WTC11 (cell line): ENCODE data around the gene CFAP97. TPM values are rescaled to one million over a fixed set of nuclear protein-coding genes. Genes with fewer than 3 reads are reported as not detected.

ENCODE experiments used
- ATAC-seq: fragments of 200-7000 bp; cut with Tn5 transposase; 2 replicates; pipeline ENCODE4 v1.10.0; 2021; ENCODE audit warnings: mild to moderate bottlenecking, moderate library complexity
- CTCF ChIA-PET: fragments of 300-600 bp; sonication (Branson Sonifier 250); formaldehyde crosslinking; loops from one replicate; lab custom pipeline; 2021; ENCODE audit warnings: antibody characterized with exemption; lab: Charles Lee
- POLR2A ChIA-PET: fragments of 350-600 bp; sonication (Branson Sonifier 250); formaldehyde crosslinking; loops from one replicate; lab custom pipeline; 2021; ENCODE audit warnings: antibody characterized with exemption; lab: Charles Lee
- DNase-seq: peaks from one replicate; pipeline ENCODE4 v3.0.0; 2021; ENCODE audit warnings: low spot score
- H3K27ac Mint-ChIP-seq: 2 replicates; pipeline ENCODE4 v1.8.0; 2021; ENCODE audit warnings: mixed read lengths
- H3K27me3 Mint-ChIP-seq: 2 replicates; pipeline ENCODE4 v1.8.0; 2021; ENCODE audit warnings: low read depth, mild to moderate bottlenecking, moderate library complexity, mixed read lengths
- H3K36me3 Mint-ChIP-seq: 2 replicates; pipeline ENCODE4 v1.8.0; 2021; ENCODE audit warnings: mixed read lengths
- H3K4me1 Mint-ChIP-seq: 2 replicates; pipeline ENCODE4 v1.8.0; 2022; ENCODE audit warnings: mixed read lengths
- H3K4me3 Mint-ChIP-seq: 2 replicates; pipeline ENCODE4 v1.8.0; 2021; ENCODE audit warnings: mild to moderate bottlenecking, moderate library complexity, mixed read lengths
- H3K9me3 Mint-ChIP-seq: 2 replicates; pipeline ENCODE4 v1.8.0; 2021; ENCODE audit warnings: mixed read lengths
- ATF1 ChIP-seq: sonication (generic); formaldehyde crosslinking; IDR thresholded peaks from 2 replicates; pipeline ENCODE4 v1.8.1; 2023; ENCODE audit warnings: mild to moderate bottlenecking, moderate library complexity, missing genetic modification reagents
- ERG ChIP-seq: fragments of 250-450 bp; sonication (Bioruptor Pico); IDR thresholded peaks from 2 replicates; pipeline ENCODE4 v1.8.0; 2021; ENCODE audit warnings: mild to moderate bottlenecking
- FOXP1 ChIP-seq: sonication (generic); formaldehyde crosslinking; IDR thresholded peaks from 2 replicates; pipeline ENCODE4 v1.8.0; 2022; ENCODE audit warnings: missing genetic modification reagents, mild to moderate bottlenecking, moderate library complexity, borderline replicate concordance
- FOXP4 ChIP-seq: sonication (generic); formaldehyde crosslinking; IDR thresholded peaks from 2 replicates; pipeline ENCODE4 v1.8.0; 2022; ENCODE audit warnings: mild to moderate bottlenecking, missing genetic modification reagents
- HMGA2 ChIP-seq: fragments of 250-450 bp; sonication (Bioruptor Pico); IDR thresholded peaks from 2 replicates; pipeline ENCODE4 v1.4.0; 2021; ENCODE audit warnings: mild to moderate bottlenecking, moderate library complexity
- IRF2 ChIP-seq: sonication (generic); formaldehyde crosslinking; IDR thresholded peaks from 2 replicates; pipeline ENCODE4 v1.8.0; 2022; ENCODE audit warnings: low read depth, missing genetic modification reagents, borderline replicate concordance
- JAZF1 ChIP-seq: fragments of 250-450 bp; sonication (Bioruptor Pico); IDR thresholded peaks from 2 replicates; pipeline ENCODE4 v1.9.0; 2021; ENCODE audit warnings: moderate library complexity, mild to moderate bottlenecking, inconsistent platforms
- KAT7 ChIP-seq: sonication (generic); formaldehyde crosslinking; IDR thresholded peaks from 2 replicates; pipeline ENCODE4 v1.8.1; 2023; ENCODE audit warnings: missing genetic modification reagents, mild to moderate bottlenecking, borderline replicate concordance
- NR2C2 ChIP-seq: sonication (generic); formaldehyde crosslinking; IDR thresholded peaks from 2 replicates; pipeline ENCODE4 v1.8.0; 2022; ENCODE audit warnings: mild to moderate bottlenecking, missing genetic modification reagents
- SMAD3 ChIP-seq: sonication (generic); formaldehyde crosslinking; IDR thresholded peaks from 2 replicates; pipeline ENCODE4 v1.8.0; 2022; ENCODE audit warnings: missing genetic modification reagents, mild to moderate bottlenecking, borderline replicate concordance
- USF2 ChIP-seq: sonication (generic); formaldehyde crosslinking; IDR thresholded peaks from 2 replicates; pipeline ENCODE4 v1.8.1; 2023; ENCODE audit warnings: mild to moderate bottlenecking, missing genetic modification reagents, moderate library complexity
- ZNF232 ChIP-seq: sonication (generic); formaldehyde crosslinking; IDR thresholded peaks from 2 replicates; pipeline ENCODE4 v1.8.0; 2022; ENCODE audit warnings: mild to moderate bottlenecking, missing genetic modification reagents
- ZNF416 ChIP-seq: fragments of 250-450 bp; sonication (Bioruptor Pico); IDR thresholded peaks from 2 replicates; pipeline ENCODE4 v1.9.0; 2021; ENCODE audit warnings: mild to moderate bottlenecking, inconsistent platforms
- ZNF532 ChIP-seq: fragments of 250-450 bp; sonication (Bioruptor Pico); IDR thresholded peaks from 2 replicates; pipeline ENCODE4 v1.9.0; 2021; ENCODE audit warnings: mild to moderate bottlenecking, borderline replicate concordance
- total RNA-seq: library from RNA; stranded (reverse); gene quantifications from 3 replicates; pipeline ENCODE4 v1.2.3, GENCODE V29; 2021
- TF ChIP-seq, protein P1 (sequence below): sonication (generic); formaldehyde crosslinking; IDR thresholded peaks from 2 replicates; pipeline ENCODE4 v1.8.0; 2022; ENCODE audit warnings: mild to moderate bottlenecking, missing genetic modification reagents
- TF ChIP-seq, protein P2 (sequence below): sonication (generic); formaldehyde crosslinking; IDR thresholded peaks from 2 replicates; pipeline ENCODE4 v1.8.1; 2022; ENCODE audit warnings: low read depth, missing genetic modification reagents, borderline replicate concordance
- TF ChIP-seq, protein P3 (sequence below): sonication (generic); formaldehyde crosslinking; IDR thresholded peaks from 2 replicates; pipeline ENCODE4 v1.8.0; 2022; ENCODE audit warnings: mild to moderate bottlenecking, missing genetic modification reagents
- TF ChIP-seq, protein P4 (sequence below): sonication (generic); formaldehyde crosslinking; IDR thresholded peaks from 2 replicates; pipeline ENCODE4 v1.8.0; 2023; ENCODE audit warnings: mild to moderate bottlenecking, missing genetic modification reagents

The CFAP97 gene
- total RNA-seq, 1 experiment from 2014 or later, result 40.3 TPM

DNA sequence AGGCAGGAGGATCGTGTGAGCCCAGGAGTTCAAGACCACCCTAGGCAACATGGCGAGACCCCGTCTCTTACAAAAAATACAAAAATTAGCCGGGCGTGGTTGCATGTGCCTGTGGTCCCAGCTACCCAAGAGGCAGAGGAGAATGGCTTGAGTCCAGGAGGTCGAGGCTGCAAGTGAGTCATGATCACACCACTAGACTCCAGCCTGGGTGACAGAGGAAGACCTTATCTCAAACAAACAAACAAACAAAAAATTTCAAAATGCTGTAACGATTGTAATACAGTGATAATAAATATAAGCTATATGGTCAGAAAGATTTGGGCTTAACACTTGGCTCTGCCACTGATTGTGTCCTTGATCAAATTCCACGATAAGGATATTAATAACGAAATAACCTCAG, 36.6 kb downstream of the CFAP97 start:
- CTCF ChIA-PET, result no interaction called here
- Mint-ChIP-seq H3K27me3 (no peaks in the 10 kb centered on the region), H3K9me3 (peaks cover 6% of the 10 kb centered on the region), H3K36me3 (peaks cover 19% of the 10 kb centered on the region), H3K27ac (no peak overlapping the region), H3K4me3 (no peak overlapping the region), H3K4me1 (peaks cover 9% of the 10 kb centered on the region)
- POLR2A ChIA-PET, result no interaction called here
- TF ChIP-seq ZNF532 (CRISPR knock-in tag) (no peak), ZNF232 (CRISPR knock-in tag) (no peak), JAZF1 (CRISPR knock-in tag) (no peak)
- TF ChIP-seq, protein P1, sequence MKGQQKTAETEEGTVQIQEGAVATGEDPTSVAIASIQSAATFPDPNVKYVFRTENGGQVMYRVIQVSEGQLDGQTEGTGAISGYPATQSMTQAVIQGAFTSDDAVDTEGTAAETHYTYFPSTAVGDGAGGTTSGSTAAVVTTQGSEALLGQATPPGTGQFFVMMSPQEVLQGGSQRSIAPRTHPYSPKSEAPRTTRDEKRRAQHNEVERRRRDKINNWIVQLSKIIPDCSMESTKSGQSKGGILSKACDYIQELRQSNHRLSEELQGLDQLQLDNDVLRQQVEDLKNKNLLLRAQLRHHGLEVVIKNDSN, result no peak
- no peak for ATAC-seq
- no peak for DNase-seq

GRCh38 chr4:185165605-185166063, 38.2 kb downstream of the CFAP97 start:
- POLR2A ChIA-PET, result no interaction called here
- CTCF ChIA-PET, result no interaction called here
- Mint-ChIP-seq H3K27me3 (no peaks in the 10 kb centered on the region), H3K36me3 (peaks cover 28% of the 10 kb centered on the region), H3K4me1 (no peaks in the 10 kb centered on the region), H3K4me3 (no peak overlapping the region), H3K9me3 (peaks cover 6% of the 10 kb centered on the region), H3K27ac (no peak overlapping the region)
- ATAC-seq (no peak), DNase-seq (no peak)
- TF ChIP-seq FOXP1 (CRISPR knock-in tag) (no peak), JAZF1 (CRISPR knock-in tag) (no peak), ZNF416 (no peak), HMGA2 (CRISPR knock-in tag) (no peak), IRF2 (CRISPR knock-in tag) (no peak), USF2 (CRISPR knock-in tag) (no peak), KAT7 (CRISPR knock-in tag) (no peak), ATF1 (no peak), FOXP4 (no peak), SMAD3 (CRISPR knock-in tag) (no peak), ERG (CRISPR knock-in tag) (no peak), NR2C2 (CRISPR knock-in tag) (no peak)
- TF ChIP-seq, protein P2, sequence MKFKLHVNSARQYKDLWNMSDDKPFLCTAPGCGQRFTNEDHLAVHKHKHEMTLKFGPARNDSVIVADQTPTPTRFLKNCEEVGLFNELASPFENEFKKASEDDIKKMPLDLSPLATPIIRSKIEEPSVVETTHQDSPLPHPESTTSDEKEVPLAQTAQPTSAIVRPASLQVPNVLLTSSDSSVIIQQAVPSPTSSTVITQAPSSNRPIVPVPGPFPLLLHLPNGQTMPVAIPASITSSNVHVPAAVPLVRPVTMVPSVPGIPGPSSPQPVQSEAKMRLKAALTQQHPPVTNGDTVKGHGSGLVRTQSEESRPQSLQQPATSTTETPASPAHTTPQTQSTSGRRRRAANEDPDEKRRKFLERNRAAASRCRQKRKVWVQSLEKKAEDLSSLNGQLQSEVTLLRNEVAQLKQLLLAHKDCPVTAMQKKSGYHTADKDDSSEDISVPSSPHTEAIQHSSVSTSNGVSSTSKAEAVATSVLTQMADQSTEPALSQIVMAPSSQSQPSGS (CRISPR knock-in tag), result no peak
- TF ChIP-seq, protein P3, sequence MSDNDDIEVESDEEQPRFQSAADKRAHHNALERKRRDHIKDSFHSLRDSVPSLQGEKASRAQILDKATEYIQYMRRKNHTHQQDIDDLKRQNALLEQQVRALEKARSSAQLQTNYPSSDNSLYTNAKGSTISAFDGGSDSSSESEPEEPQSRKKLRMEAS (CRISPR knock-in tag), result no peak
- TF ChIP-seq, protein P4, sequence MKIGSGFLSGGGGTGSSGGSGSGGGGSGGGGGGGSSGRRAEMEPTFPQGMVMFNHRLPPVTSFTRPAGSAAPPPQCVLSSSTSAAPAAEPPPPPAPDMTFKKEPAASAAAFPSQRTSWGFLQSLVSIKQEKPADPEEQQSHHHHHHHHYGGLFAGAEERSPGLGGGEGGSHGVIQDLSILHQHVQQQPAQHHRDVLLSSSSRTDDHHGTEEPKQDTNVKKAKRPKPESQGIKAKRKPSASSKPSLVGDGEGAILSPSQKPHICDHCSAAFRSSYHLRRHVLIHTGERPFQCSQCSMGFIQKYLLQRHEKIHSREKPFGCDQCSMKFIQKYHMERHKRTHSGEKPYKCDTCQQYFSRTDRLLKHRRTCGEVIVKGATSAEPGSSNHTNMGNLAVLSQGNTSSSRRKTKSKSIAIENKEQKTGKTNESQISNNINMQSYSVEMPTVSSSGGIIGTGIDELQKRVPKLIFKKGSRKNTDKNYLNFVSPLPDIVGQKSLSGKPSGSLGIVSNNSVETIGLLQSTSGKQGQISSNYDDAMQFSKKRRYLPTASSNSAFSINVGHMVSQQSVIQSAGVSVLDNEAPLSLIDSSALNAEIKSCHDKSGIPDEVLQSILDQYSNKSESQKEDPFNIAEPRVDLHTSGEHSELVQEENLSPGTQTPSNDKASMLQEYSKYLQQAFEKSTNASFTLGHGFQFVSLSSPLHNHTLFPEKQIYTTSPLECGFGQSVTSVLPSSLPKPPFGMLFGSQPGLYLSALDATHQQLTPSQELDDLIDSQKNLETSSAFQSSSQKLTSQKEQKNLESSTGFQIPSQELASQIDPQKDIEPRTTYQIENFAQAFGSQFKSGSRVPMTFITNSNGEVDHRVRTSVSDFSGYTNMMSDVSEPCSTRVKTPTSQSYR (CRISPR knock-in tag), result no peak
